Activated T-helper 1 cell treated with Interleukin-2 at 50 U/mL for 16 hours (primary cell): ENCODE results near the gene EXOC2.
"Not testable (repeated sequence)": the region's sequence is repeated elsewhere in the genome, so short reads cannot be mapped to it uniquely, and the experiment has no call there.

Experiments
- DNase-seq: peaks from one replicate; pipeline ENCODE4 v3.0.0-alpha.2; 2020; ENCODE audit warnings: low read depth

EXOC2 gene

DNA sequence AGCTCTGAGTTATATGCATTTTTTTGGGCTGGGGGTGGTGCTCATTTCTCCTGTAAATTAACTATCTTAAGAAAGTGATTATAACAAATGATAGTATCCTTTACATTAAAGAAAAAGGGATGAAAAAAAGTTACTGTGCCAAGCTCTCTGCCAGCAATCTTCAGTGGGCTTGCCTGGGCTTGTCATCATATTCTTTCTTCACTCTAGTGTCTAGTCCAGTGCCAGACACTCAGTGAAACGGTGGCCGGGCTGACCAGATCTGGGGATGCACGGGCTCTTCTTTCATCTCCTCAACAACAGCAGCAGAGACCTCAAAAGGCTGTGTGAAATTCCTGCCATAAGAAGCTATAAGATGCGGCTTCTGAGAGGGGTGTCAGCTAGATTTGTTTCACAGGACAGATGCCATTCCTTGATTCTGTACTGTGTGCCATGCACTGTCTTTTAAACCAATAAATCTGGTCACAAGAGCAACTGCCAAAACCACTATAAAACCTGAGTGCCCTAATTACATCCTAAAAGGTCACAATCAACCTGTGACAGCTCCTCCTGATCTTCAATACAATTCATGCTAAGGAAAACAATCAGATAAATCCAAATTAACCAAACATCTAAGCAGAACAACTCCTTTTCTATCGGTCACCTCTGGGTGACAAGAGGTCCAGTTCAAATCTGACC, 12.1 kb downstream of the EXOC2 start:
- no peak for DNase-seq

DNA sequence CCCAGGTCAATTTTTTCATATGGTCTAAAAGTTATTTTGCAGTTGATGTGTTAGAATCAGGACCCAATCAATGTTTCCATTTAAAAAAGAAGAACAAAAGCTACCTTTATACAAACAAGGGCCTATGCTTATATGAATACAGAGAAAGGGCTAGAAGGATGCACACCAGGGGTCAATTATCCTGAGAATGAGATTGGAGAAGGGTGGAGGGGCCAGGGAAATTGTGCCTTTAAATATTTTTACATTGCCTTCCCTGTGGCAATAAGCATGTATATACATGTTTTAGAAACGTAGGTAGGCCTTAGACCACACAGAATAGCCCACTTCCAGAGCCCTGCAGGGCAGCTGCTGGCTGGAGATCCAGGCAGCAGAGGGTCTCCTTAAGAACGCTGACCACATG, 12.7 kb downstream of the EXOC2 start:
- DNase-seq, result no peak

DNA sequence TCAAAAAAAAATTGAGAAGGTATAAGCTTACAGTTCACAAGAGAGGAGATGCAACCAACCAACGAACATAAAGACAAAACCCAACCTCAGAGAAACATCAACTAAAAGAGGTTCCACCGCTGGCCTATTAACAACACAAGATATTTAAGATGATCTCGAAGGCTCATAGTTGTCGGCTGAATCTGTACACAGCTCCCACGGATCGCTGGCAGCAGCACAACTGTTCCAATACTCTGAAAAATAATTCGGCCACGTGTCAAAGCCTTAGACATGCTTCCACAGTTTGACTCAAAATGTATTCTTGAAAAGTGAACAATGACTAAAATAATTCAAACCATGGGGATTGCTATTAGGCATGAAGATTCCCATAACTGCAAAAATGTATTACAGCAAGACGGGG, 13.7 kb downstream of the EXOC2 start:
- DNase-seq, result no peak

DNA sequence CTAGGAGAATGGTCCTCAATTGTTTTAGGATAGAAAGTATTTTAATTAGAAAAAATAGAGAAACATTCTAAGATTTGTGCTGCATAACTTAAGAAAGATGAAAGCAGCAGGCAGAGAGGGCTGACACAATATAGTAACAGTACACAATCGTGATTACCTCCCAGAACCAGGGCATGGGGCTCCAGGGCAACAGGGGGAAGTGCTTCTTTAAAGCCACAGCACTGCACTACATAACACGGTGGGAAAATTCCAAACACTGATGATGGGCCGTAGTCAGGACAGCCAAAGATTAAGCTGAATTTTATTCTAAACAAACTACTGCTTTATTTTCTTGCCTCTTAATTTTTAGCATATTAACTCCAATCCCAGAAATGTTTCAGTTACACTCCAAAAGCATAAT, 14.4 kb downstream of the EXOC2 start:
- DNase-seq, result no peak

DNA sequence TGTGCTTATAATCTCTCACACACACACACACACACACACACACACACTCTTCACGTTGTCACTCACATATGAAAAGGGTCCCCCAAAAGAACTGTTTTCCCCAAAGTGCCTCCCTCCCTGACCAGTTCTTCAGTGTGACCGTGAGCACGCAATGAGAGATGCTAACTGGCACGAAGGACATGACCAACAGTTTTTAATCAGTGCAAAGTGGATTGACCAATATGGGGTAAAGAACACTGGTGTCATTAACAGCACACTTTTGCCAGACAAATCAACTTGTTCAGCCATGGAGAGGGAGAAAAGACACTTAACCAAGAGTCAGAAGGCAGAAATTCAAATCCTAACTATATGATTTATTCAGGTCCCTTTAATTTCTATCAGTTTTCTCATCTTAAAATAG, 15.0 kb downstream of the EXOC2 start:
- no peak for DNase-seq

DNA sequence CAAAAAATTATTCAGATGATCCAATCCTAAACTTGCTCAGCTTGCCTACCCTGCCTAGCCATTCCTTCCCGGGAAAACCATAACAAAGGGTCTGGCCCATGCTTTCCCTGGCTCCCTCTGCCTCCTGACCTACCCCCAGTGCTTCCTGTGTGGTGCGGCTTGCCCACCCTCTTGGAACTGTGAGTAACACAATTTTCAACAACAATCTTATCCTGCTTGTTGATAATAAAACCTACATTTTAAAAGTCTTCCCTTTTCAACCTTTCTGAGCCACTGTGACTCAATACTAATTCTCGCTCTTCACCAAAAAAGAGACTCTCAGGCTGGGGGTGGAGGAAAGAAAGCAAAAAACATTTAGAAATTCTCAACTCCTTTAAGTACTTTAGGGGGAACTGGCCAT, 18.0 kb downstream of the EXOC2 start:
- no peak for DNase-seq

DNA sequence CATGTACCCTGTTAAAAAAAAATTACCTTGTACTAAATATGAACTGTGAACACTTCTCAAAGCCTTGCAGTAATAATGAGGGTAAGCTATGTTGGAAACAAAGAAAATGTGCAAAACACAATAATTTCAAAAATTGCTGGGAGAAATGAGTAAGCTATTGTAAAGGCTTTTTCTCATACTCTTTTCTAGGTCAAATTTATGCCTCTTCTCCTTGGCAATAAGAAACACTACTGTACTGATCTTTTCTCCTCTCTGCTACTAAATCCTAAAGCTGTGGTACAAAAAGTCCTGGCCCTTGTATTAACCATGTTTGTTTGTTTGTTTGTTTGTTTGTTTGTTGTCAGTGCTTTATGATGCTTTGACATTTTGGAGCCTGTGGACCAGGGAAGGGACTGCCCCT, 18.5 kb downstream of the EXOC2 start:
- no peak for DNase-seq

DNA sequence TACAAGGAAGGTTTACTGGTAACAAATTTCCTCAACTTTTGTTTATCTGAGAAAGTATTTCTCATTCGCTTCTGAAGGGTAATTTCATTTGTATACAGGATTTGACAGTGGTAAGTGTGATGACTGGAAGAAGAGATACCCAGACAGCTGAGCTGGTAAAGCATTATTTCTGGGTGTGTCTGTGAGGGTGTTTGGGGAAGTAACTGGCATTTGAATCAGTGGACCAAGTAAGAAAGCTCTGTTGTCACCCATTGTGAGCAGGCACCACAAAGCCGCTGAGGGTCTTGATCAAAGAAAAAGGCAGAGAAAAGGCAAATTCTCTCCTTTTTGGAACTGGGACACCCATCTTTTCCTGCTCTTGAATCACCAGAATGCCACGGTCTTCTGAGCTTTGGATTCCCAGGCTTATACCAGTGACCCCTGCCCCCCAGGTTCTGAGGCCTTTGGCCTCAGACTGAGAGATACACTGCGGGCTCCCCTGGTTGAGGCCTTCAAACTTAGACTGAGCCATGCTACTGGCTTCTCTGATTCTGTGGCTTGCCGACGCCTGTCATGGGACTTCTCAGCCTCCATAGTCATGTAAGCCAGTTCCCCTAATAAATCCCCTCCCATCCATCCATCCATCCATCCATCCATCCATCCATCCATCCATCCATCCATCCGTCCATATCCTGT, 25.5 kb downstream of the EXOC2 start:
- no peak for DNase-seq

DNA sequence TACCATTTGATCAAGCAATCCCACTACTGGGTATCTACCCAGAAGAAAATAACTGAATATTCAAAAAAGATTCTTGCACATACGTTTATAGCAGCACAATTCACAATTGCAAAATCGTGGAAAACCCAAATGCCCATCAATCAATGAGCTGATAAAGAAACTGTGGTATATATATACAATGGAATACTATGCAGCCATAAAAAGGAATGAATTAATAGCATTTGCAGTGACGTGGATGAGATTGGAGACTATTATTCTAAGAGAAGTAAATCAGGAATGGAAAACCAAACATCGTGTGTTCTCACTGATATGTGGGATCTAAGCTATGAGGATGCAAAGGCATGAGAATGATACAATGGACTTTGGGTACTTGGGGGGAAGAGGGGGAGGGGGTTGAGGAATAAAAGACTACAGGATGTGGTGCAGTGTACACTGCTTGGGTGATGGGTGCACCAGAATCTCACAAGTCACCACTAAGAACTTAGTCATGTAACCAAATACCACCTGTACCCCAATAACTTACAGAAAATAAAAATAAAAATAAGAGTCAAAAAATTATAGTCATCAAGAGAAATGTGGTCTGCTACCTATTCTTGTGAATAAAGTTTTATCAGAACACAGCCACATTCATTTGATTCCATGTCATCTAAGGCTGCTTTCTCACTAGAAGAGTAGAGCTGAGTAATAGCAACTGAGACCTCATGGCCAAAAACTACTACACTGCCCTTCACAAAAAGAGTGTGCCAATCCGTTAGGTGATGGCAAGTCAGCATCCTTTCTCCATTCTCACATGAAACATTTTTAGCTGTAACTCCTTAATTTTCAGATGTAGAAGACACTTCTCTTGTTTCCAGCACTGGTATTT, 27.3 kb downstream of the EXOC2 start:
- no peak for DNase-seq

DNA sequence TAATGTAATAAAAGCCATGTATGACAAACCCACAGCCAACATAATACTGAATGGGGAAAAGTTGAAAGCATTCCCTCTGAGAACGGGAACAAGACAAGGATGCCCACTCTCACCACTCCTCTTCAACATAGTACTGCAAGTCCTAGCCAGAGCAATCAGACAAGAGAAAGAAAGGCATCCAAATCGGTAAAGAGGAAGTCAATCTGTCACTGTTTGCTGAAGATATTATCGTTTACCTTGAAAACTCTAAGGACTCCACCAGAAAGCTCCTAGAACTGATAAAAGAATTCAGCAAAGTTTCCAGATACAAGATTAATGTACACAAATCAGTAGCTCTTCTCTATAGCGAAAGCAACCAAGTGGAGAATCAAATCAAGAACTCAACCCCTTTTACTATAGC, 29.2 kb downstream of the EXOC2 start:
- not testable (repeated sequence) for DNase-seq

DNA sequence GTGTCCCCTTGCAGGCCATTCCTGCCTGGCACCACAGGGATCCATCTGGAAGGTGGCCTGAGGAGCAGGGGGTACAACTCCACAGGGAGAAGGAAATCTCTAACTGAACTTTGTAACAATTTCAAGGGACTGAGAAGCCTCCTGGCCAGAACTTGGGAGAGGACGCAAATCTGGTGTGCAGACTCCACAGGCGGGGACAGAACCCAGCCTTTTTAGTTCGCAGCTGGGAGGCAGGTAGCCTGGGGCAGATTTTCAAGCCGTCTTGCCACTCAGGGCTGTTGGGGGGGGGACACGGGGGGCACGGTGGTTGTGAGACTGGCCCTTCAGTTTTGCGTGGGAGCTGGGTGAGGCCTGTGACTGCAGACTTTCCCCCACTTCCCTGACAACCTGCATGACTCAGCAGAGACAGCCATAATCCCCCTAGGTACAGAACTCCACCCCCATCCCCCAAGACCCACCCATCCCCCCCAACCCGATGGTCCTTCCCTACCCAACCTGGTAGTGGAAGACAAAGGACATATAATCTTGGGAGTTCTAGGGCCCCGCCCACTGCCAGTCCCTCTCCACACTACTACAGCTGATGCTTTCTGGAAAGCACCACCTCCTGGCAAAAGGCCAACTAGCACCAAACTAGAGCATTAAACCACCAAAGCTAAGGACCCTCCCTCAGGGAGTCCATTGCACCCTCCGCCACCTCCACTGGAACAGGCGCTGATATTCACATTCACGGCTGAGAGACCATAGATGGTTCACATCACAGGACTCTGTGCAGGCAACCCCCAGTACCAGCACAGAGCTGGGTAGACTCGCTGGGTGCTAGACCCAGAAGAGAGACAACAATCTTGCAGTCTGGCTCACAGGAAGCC, 33.0 kb downstream of the EXOC2 start:
- no peak for DNase-seq

DNA sequence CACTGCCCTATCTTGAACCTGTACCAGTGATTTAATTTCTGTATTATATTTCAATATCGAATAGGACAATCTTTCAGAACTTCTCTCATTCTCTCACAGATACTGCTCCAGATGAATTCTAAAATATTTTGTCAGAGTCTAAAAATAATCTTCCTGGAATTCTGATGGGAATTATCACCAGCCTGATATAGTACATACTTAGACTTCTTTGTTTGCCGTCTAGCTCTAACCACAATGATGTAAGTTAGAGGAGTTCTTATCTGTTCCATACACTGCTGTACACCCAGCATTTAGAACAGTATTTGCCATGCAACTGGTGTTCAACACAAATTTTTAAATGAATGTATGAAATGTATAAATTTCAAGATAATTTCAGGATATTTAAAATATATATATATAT, 34.7 kb downstream of the EXOC2 start:
- no peak for DNase-seq

DNA sequence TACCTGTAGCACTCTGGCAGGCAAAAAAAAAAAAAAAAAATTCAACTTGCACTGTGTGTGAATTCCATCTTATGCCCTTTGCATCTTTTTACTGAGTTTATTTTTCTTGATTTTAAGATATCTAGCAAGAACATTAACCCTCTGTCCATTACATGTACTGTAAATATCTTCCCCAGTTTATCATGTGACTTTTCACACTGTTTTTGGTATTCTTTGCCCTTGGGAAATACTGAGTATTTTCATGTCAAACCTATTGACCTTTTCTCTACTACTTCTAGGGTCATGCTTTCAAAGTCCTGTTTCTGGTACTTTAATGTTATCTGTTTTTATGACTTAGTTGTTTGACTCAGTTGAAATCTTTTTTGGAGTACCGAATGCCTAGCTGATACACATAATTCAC, 35.2 kb downstream of the EXOC2 start:
- no peak for DNase-seq

DNA sequence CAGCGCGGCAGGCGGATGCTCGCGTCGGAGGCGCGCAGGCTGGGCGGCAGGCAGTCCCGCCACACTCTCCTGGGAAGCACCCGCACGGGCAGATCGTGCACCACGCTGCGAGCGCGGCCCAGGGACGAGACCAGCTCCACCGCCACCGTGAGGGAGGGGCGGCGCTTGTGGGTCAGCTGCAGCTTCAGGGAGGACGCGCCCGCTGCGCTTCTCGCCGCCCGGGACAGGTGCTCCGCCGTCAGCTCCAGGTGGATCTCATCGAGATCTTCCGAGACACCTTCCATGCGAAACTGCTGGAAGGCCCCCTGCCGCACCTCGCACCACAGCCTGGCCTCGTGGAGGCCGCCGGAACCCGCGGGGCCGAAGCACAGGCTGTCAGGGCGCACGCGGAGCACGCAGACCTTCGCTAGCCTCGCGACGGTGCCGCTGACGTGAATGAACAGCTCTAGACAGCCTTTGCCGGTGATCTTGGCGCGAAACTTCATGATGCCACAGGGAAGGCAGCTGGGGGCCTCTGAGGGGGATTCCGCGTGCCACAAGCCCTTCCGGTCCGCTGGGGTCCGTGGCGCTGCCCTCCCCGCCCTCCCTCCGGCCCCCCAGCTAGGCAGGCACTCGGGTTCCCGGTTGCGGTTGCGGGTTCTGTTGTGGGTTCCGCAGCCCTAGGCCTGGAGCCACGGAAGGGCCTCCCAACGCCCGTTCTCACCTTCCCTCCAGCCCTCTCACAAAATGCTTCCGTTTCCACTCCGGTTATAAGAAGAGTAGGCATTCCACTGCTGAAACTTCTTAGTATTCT, 36.3 kb downstream of the EXOC2 start, which contains the start of gene HUS1B:
Gene HUS1B (minus strand): TSS at position 641 of the 793 bp plus-strand sequence. CDS start 156 bp downstream, at position 485.
- DNase-seq, result no peak

DNA sequence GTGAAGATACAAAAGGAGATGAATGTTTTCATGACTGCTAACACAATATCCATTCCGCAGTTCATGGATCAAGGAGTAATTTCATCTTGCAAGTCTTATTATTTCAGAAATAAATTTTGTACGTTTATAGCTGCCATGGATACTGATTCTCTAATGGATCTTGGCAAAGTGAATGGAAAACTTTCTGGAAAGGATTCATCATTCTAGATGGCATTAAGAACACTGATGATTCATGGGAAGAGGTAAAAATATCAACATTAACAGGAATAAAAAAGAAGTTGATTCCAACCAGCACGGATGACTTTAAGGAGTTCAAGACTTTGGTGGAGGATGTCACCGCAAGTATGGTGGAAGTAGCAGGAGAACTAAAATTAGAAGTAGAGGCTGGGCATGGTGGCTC, 38.8 kb downstream of the EXOC2 start:
- no peak for DNase-seq

DNA sequence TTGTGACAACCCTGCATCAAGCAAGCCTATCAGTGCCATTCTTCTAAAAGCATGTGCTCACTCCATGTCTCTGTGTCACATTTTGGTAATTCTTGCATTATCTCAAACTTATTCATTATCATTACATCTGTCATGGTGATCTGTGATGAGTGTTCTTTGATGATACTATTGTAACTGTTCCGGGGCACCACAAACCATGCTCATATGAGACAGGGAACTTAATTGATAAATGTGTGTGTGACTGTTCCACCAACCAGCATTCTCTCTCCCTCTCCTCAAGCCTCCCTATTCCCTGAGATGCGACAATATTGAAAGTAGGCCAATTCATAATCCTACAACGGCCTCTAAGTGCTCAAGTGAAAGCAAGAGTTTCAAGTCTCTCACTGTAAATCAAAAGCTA, 40.1 kb downstream of the EXOC2 start:
- no peak for DNase-seq

DNA sequence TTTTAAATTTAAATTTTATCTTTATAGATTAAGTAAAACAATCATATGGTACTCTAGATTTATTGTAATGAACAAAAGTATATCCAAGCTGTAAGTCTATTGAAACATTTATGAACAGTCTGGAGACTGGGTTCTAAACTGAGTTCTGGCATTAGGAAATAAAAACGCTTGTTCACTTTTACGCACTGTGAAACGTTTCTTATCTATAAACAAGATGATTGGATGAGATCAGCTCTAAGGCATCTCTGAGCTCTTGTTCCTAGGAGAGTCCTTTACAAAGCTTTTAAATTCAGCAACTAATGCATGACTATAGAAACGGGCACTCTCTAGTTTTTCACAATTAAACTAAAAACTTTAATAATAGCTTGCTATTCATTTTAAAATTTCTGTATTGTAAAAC, 42.8 kb downstream of the EXOC2 start:
- no peak for DNase-seq

DNA sequence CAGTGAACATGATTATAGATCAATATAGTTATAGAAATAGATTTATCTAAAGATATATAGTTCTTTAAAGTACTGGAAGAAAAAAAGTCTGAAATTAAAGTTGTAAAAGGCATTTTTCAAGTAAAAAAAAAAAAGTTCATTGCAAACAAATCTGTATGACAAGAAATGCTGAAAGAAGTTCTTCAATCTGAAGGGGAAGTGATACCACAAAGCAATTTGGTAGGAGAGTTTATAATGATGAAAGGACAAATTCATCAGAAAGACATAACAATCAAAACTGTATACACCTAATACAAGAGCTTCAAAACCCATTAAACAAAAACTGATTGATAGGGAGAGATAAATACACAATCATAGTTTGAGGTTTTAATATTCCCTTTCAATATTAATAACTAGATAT, 50.1 kb downstream of the EXOC2 start:
- no peak for DNase-seq

DNA sequence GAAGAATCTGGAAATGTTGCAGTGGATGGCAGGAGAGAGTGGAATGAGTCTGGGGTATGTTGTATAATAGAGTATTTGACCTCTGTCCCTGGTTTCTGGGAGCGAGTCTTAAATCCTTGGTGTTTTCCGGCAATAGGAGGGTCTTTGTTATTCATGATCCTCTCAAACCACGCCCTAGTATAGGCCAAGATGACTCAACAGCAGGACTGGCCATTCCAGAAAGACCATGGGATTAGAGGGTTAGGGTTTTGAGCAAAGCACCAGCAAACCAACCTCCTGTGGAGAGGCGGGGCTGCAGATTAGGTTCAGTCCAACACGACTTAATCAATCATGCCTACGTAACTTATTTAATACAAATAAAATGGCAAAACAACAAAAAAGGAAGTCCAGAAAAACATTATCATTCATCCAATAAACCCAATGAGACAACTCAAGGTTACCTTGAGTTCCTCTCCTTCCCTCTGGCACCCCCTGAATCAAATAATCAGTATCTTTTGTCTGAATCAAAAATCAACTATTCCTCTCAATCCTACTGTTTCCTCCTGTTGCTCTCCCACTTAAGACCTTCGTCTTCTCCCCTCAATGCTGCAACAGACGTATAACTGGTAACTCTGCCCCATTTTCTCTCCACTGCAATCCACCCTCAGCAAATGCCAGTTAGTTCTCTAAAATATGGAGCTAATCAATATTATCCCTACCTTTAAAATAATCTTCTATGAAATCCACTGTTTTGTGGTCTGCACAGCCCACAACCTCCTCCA, 51.5 kb downstream of the EXOC2 start:
- DNase-seq, result no peak

DNA sequence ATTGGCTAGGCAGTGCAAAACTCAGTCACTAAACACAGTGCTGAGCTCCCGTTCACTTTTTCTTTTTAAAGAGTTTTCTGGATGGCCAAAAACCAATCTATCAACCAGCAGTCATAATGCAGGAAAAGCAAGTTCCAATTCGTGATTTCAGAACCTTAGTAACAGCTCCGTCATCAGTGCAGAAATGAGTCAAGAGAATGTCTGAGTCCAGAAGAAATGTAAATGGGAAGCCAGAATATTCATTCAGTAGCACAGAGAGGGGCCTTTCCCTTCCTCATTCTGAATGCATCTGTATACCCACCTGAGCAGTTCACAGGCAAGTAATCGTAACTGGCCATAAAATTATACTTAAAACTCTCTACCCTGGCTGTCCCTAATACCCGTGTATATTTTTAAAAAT, 56.5 kb downstream of the EXOC2 start:
- DNase-seq, result no peak
